ENCODE results near the gene SAMD8. TPM values are rescaled to one million over a fixed set of nuclear protein-coding genes. Genes with fewer than 3 reads are reported as not detected.

The SAMD8 gene
- total and polyA plus RNA-seq, 10 of the 15 experiments (the other 5 are each of a cell fraction or from before 2014, with no cell fraction given) = 2.8 to 26.0 (median 9.3) TPM

DNA sequence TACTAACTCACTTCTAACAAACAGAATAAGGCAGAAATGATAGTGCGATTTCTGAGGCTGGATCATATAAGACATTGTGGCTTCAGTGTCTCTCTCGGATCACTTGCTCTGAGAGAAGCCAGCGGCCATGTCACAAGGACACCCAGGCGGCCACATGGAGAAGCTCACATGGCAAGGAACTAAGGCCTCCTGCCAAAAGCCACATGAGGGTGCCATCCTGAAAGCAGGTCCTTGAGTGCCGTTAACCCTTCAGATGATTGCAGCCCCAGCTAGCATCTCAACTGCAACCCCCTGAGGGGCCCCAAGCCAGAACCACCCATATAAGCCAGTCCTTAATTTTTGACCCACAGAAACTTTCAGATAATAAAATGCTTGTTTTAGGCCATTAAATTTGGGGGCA lies 92.3 kb downstream of the SAMD8 start:
- no peak overlapping the region for H3K4me2 ChIP-seq (ENCODE audit: control insufficient read depth, insufficient read depth)
- ATAC-seq (no peak), FAIRE-seq (no peak), DNase-seq (ENCODE audit: low read depth, low spot score) (no peak)
- SMC1A ChIA-PET (ENCODE audit: uncharacterized antibody, unreplicated experiment) = interaction anchor here (0.7 kb wide), 1 partner anchor 21 kb away, joined by 3 read pairs; no protein-coding TSS in a partner anchor
- WGBS (ENCODE audit: insufficient coverage, insufficient replicate concordance, low lambda C conversion rate, missing lambda C conversion rate) = 100% methylated on average over 5 of the region's 5 CpGs
- no peaks in the 10 kb centered on the region for H3K4me1 ChIP-seq (ENCODE audit: control insufficient read depth, insufficient read depth, low read length)
- H3K9ac ChIP-seq (ENCODE audit: control insufficient read depth, insufficient read depth, low read length) = no peak overlapping the region
- H3K4me3 ChIP-seq = no peak overlapping the region
- no peaks in the 10 kb centered on the region for H3K79me2 ChIP-seq (ENCODE audit: control insufficient read depth, insufficient read depth, low read length)
- in situ Hi-C loops (cut with MboI) = no loop called here
- POLR2A ChIA-PET = interaction anchor here (0.6 kb wide), 1 partner anchor 16 kb away, joined by 3 read pairs; no protein-coding TSS in a partner anchor
- intact Hi-C loops (cut with micrococcal nuclease; ENCODE audit: unreplicated experiment) = no loop called here
- CTCF ChIA-PET = interaction anchor here (1.0 to 3.6 kb wide), 2 partner anchors 16 to 27 kb away, joined by 5 to 16 read pairs; no protein-coding TSS in a partner anchor
- H3K27me3 ChIP-seq (replicated peaks in 1 of 2; ENCODE audit: control insufficient read depth in 2 of 2, insufficient read depth in 2 of 2, low read length in 1 of 2) = no peaks in the 10 kb centered on the region
- H3K27ac ChIP-seq (ENCODE audit: control insufficient read depth, insufficient read depth) = no peak overlapping the region
- H3K36me3 ChIP-seq (ENCODE audit: control insufficient read depth in 2 of 2, insufficient read depth in 2 of 2, low read length in 1 of 2) = no peaks in the 10 kb centered on the region
- no peak overlapping the region for H2AFZ ChIP-seq (ENCODE audit: control insufficient read depth, low read depth, low read length)
- BruUV-seq (replicated peaks) = no TSS peak
- RAD21 ChIA-PET (ENCODE audit: unreplicated experiment) = no interaction called here
- no peaks in the 10 kb centered on the region for H3K9me3 ChIP-seq (replicated peaks; ENCODE audit: control insufficient read depth, insufficient read depth, low read length)
- H4K20me1 ChIP-seq (ENCODE audit: control insufficient read depth, insufficient read depth) = no peaks in the 10 kb centered on the region
- TF ChIP-seq STAT3 (IDR thresholded peaks at IDR 0.05; ENCODE audit: low read depth, low read length) = no peak
- TF ChIP-seq YBX1 (IDR thresholded peaks at IDR 0.05) = no peak
- TF ChIP-seq, protein P1, sequence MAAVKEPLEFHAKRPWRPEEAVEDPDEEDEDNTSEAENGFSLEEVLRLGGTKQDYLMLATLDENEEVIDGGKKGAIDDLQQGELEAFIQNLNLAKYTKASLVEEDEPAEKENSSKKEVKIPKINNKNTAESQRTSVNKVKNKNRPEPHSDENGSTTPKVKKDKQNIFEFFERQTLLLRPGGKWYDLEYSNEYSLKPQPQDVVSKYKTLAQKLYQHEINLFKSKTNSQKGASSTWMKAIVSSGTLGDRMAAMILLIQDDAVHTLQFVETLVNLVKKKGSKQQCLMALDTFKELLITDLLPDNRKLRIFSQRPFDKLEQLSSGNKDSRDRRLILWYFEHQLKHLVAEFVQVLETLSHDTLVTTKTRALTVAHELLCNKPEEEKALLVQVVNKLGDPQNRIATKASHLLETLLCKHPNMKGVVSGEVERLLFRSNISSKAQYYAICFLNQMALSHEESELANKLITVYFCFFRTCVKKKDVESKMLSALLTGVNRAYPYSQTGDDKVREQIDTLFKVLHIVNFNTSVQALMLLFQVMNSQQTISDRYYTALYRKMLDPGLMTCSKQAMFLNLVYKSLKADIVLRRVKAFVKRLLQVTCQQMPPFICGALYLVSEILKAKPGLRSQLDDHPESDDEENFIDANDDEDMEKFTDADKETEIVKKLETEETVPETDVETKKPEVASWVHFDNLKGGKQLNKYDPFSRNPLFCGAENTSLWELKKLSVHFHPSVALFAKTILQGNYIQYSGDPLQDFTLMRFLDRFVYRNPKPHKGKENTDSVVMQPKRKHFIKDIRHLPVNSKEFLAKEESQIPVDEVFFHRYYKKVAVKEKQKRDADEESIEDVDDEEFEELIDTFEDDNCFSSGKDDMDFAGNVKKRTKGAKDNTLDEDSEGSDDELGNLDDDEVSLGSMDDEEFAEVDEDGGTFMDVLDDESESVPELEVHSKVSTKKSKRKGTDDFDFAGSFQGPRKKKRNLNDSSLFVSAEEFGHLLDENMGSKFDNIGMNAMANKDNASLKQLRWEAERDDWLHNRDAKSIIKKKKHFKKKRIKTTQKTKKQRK (IDR thresholded peaks at IDR 0.05; ENCODE audit: low read depth, low read length) = no peak
- TF ChIP-seq CBFB (IDR thresholded peaks at IDR 0.05; ENCODE audit: low read depth) = no peak
- TF ChIP-seq ZSCAN29 (IDR thresholded peaks at IDR 0.05) = no peak
- TF ChIP-seq, protein P2, sequence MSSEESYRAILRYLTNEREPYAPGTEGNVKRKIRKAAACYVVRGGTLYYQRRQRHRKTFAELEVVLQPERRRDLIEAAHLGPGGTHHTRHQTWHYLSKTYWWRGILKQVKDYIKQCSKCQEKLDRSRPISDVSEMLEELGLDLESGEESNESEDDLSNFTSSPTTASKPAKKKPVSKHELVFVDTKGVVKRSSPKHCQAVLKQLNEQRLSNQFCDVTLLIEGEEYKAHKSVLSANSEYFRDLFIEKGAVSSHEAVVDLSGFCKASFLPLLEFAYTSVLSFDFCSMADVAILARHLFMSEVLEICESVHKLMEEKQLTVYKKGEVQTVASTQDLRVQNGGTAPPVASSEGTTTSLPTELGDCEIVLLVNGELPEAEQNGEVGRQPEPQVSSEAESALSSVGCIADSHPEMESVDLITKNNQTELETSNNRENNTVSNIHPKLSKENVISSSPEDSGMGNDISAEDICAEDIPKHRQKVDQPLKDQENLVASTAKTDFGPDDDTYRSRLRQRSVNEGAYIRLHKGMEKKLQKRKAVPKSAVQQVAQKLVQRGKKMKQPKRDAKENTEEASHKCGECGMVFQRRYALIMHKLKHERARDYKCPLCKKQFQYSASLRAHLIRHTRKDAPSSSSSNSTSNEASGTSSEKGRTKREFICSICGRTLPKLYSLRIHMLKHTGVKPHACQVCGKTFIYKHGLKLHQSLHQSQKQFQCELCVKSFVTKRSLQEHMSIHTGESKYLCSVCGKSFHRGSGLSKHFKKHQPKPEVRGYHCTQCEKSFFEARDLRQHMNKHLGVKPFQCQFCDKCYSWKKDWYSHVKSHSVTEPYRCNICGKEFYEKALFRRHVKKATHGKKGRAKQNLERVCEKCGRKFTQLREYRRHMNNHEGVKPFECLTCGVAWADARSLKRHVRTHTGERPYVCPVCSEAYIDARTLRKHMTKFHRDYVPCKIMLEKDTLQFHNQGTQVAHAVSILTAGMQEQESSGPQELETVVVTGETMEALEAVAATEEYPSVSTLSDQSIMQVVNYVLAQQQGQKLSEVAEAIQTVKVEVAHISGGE (CRISPR knock-in tag; IDR thresholded peaks at IDR 0.05) = no peak
- no peak for TF ChIP-seq PAX5 (IDR thresholded peaks at IDR 0.05; ENCODE audit: borderline replicate concordance, low read depth, low read length)
- TF ChIP-seq, protein P3, sequence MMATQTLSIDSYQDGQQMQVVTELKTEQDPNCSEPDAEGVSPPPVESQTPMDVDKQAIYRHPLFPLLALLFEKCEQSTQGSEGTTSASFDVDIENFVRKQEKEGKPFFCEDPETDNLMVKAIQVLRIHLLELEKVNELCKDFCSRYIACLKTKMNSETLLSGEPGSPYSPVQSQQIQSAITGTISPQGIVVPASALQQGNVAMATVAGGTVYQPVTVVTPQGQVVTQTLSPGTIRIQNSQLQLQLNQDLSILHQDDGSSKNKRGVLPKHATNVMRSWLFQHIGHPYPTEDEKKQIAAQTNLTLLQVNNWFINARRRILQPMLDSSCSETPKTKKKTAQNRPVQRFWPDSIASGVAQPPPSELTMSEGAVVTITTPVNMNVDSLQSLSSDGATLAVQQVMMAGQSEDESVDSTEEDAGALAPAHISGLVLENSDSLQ (IDR thresholded peaks at IDR 0.05) = no peak
- TF ChIP-seq SIX5 (IDR thresholded peaks at IDR 0.05; ENCODE audit: low read depth, low read length, severe bottlenecking) = no peak
- TF ChIP-seq SMARCA5 (IDR thresholded peaks at IDR 0.05) = no peak
- no peak for TF ChIP-seq DPF2 (IDR thresholded peaks at IDR 0.05)
- TF ChIP-seq TARDBP (IDR thresholded peaks at IDR 0.05; ENCODE audit: borderline replicate concordance) = no peak
- TF ChIP-seq, protein P4, sequence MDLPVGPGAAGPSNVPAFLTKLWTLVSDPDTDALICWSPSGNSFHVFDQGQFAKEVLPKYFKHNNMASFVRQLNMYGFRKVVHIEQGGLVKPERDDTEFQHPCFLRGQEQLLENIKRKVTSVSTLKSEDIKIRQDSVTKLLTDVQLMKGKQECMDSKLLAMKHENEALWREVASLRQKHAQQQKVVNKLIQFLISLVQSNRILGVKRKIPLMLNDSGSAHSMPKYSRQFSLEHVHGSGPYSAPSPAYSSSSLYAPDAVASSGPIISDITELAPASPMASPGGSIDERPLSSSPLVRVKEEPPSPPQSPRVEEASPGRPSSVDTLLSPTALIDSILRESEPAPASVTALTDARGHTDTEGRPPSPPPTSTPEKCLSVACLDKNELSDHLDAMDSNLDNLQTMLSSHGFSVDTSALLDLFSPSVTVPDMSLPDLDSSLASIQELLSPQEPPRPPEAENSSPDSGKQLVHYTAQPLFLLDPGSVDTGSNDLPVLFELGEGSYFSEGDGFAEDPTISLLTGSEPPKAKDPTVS (IDR thresholded peaks at IDR 0.05; ENCODE audit: low read depth, low read length) = no peak
- TF ChIP-seq GABPA (IDR thresholded peaks at IDR 0.05; ENCODE audit: low read depth) = no peak

All from GM12878 (cell line).